Measurements from ENCODE around the gene PLK1. TPM values are rescaled to one million over a fixed set of nuclear protein-coding genes. Genes with fewer than 3 reads are reported as not detected.

Gene PLK1
- total RNA-seq, 1 donor from 2014 or later = 1.2 TPM

DNA sequence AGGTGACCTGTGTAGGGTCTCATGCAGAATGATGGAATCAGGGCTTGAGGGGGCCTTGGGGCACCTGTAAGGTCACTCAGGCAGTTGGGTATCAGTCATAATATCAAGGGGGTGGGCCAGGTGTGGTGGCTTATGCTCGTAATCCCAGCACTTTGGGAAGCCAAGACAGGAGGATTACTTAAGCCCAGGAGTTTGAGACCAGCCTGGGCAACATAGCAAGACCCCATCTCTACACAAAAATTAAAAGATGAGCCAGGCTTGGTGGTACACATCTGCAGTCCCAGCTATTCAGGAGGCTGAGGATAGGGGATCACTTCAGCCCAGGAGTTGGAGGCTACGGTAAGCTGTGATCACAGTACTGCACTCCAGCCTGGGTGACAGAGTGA lies 26.8 kb downstream of the PLK1 start:
- Histone ChIP-seq H3K4me1 (no peaks in the 10 kb centered on the region), H3K9me3 (replicated peaks) (peaks cover 29% of the 10 kb centered on the region), H3K4me3 (no peak overlapping the region), H3K27ac (replicated peaks) (no peak overlapping the region), H3K36me3 (no peaks in the 10 kb centered on the region), H3K27me3 (ENCODE audit: low read depth) (peaks cover 80% of the 10 kb centered on the region)
- no peak for DNase-seq
- intact Hi-C loops (cut with micrococcal nuclease) = no loop called here
- TF ChIP-seq, protein P1, sequence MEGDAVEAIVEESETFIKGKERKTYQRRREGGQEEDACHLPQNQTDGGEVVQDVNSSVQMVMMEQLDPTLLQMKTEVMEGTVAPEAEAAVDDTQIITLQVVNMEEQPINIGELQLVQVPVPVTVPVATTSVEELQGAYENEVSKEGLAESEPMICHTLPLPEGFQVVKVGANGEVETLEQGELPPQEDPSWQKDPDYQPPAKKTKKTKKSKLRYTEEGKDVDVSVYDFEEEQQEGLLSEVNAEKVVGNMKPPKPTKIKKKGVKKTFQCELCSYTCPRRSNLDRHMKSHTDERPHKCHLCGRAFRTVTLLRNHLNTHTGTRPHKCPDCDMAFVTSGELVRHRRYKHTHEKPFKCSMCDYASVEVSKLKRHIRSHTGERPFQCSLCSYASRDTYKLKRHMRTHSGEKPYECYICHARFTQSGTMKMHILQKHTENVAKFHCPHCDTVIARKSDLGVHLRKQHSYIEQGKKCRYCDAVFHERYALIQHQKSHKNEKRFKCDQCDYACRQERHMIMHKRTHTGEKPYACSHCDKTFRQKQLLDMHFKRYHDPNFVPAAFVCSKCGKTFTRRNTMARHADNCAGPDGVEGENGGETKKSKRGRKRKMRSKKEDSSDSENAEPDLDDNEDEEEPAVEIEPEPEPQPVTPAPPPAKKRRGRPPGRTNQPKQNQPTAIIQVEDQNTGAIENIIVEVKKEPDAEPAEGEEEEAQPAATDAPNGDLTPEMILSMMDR (IDR thresholded peaks at IDR 0.05; ENCODE audit: borderline replicate concordance) = no peak

DNA sequence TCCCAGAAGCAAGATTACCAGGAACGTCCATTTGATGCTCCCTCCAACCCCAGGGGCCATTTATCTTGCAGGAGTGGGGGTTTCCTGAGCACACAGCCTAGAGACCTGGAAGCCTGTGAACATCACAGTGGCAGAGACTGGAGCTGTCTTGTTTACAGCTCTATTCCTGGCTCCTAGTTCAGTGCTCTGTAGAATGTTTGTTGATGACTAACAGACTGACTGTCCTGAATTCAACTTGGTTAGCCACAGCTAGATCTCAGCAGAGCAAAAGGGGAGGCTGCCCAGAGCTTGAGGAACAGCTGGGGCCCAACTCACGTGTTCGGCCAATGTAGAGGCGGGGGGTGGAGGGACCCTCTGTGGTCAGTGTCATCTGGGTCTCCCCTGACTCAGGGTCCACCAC lies 27.8 kb downstream of the PLK1 start:
- peaks cover 29% of the 10 kb centered on the region for H3K9me3 ChIP-seq (replicated peaks)

DNA sequence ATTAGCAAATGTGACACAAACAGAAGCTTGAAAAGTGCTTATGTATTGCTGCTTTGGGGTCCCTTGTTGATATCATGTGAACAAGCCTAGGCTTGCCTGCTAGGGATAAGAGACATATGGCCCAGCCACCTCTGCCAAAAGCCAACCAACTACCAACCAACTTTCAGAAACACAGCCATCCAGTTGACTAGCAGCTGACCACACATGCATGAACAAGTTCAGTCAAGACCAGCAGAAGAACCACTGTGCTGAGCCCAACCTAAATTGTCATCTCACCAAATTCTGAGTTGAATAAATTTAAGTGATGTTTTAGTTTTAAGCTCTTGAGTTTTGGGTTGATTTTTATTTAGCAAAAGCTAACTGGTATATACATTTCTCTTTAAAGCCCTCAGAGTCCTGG lies 30.8 kb downstream of the PLK1 start:
- TF ChIP-seq, protein P1 (IDR thresholded peaks at IDR 0.05; ENCODE audit: borderline replicate concordance) = no peak
- Histone ChIP-seq H3K9me3 (replicated peaks) (peaks cover 20% of the 10 kb centered on the region), H3K4me1 (peaks cover 4% of the 10 kb centered on the region), H3K36me3 (no peaks in the 10 kb centered on the region), H3K27ac (replicated peaks) (no peak overlapping the region), H3K27me3 (ENCODE audit: low read depth) (peaks cover 87% of the 10 kb centered on the region), H3K4me3 (no peak overlapping the region)
- intact Hi-C loops (cut with micrococcal nuclease) = no loop called here
- no peak for DNase-seq

More for the DNA sequence above, 27.8 kb downstream of the PLK1 start:
- Histone ChIP-seq H3K4me3 (no peak overlapping the region), H3K36me3 (no peaks in the 10 kb centered on the region), H3K27ac (replicated peaks) (no peak overlapping the region), H3K4me1 (no peaks in the 10 kb centered on the region), H3K27me3 (ENCODE audit: low read depth) (peaks cover 80% of the 10 kb centered on the region)
- no peak for DNase-seq
- intact Hi-C loops (cut with micrococcal nuclease) = no loop called here
- TF ChIP-seq, protein P1 (IDR thresholded peaks at IDR 0.05; ENCODE audit: borderline replicate concordance) = no peak

DNA sequence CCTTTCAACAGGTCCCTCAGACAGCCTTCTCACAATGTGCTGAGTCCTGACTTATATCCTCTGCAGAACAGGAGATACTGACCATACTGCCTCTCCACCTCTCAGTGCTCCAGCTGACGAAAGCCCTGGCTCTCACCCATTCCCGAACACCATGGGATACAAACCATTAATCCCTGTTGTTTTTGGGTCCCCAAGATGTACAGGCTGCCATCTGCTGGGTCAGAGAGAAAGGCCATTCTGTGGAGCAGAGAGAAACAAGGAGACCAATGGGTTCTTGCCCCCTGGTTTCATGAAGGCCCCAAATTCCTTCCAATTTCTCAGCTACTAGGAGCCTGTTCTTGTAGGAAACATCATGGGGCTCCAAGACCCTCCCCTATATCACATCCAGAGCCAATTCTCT lies 31.3 kb downstream of the PLK1 start:
- Histone ChIP-seq H3K36me3 (no peaks in the 10 kb centered on the region), H3K27ac (replicated peaks) (no peak overlapping the region), H3K9me3 (replicated peaks) (peaks cover 20% of the 10 kb centered on the region), H3K27me3 (ENCODE audit: low read depth) (peaks cover 87% of the 10 kb centered on the region), H3K4me3 (no peak overlapping the region), H3K4me1 (peaks cover 4% of the 10 kb centered on the region)
- intact Hi-C loops (cut with micrococcal nuclease) = no loop called here
- TF ChIP-seq, protein P1 (IDR thresholded peaks at IDR 0.05; ENCODE audit: borderline replicate concordance) = no peak
- no peak for DNase-seq

DNA sequence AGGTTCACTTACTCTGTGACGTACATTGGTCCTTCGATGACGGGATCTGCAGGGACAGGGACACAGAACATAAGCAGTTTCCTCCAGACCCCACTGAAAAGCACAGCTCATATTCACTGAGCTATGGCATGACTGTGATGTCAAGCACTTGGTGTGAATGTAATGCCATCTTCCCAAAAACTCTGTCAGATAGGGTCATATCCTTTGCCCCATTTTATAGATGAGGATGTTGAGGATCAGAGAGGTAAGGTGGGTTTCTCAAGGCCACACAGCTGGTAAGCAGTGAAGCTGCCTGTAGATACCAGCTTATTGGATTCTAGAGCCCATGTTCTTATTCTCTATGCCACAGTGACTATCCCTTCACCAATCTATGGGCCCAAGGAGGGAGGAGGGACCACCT lies 31.8 kb downstream of the PLK1 start:
- TF ChIP-seq, protein P1 (IDR thresholded peaks at IDR 0.05; ENCODE audit: borderline replicate concordance) = no peak
- H3K36me3 ChIP-seq = no peaks in the 10 kb centered on the region
- H3K27me3 ChIP-seq (ENCODE audit: low read depth) = peaks cover 87% of the 10 kb centered on the region
- peaks cover 4% of the 10 kb centered on the region for H3K4me1 ChIP-seq
- no peak for DNase-seq
- no peak overlapping the region for H3K27ac ChIP-seq (replicated peaks)
- H3K4me3 ChIP-seq = no peak overlapping the region
- peaks cover 20% of the 10 kb centered on the region for H3K9me3 ChIP-seq (replicated peaks)
- intact Hi-C loops (cut with micrococcal nuclease) = no loop called here

DNA sequence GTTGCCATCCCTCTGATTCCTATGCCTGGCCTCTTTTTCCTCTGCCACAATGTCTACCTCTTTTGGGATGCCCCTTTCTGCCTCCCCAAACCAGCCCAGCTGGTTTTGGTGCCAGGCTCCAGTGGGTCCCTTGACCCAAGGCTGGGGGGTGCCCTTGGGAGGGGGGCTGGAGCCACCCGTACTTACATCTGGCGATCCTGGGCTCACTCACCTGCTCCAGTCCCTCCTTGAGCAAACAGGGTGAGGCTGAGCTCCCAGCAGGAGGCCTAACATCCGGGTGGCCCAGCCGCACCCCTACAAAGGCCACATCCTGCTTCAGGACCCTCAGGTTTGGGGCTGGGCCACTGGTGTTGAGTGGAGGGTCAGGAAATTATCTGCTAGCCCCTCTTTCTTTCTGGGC lies 33.1 kb downstream of the PLK1 start:
- Histone ChIP-seq H3K27me3 (ENCODE audit: low read depth) (peaks cover 87% of the 10 kb centered on the region), H3K9me3 (replicated peaks) (peaks cover 20% of the 10 kb centered on the region), H3K27ac (replicated peaks) (no peak overlapping the region), H3K36me3 (no peaks in the 10 kb centered on the region), H3K4me1 (peaks cover 4% of the 10 kb centered on the region), H3K4me3 (no peak overlapping the region)
- DNase-seq = no peak
- TF ChIP-seq, protein P1 (IDR thresholded peaks at IDR 0.05; ENCODE audit: borderline replicate concordance) = no peak
- intact Hi-C loops (cut with micrococcal nuclease) = no loop called here

All from left ventricle myocardium inferior (tissue), 1 donor.